HCT116 (cell line): Measurements from ENCODE around the gene ENGASE. TPM values are rescaled to one million over a fixed set of nuclear protein-coding genes. Genes with fewer than 3 reads are reported as not detected.

Experiments used
- ATAC-seq: fragments of 200-7000 bp; cut with Tn5 transposase; 2 replicates; pipeline ENCODE4 v1.9.1; 2020; ENCODE audit warnings: mild to moderate bottlenecking, moderate library complexity
- BruUV-seq: library from RNA; stranded (reverse); fragments of 400-500 nt; replicated peaks from 2 replicates; lab custom pipeline; 2021; lab: Mats Ljungman, UMichigan
- CTCF ChIA-PET: fragments of 300-600 bp; sonication (Branson Sonifier 250); formaldehyde crosslinking; loops from one replicate; lab custom pipeline; 2021; ENCODE audit warnings: antibody characterized with exemption; lab: Charles Lee
- POLR2A ChIA-PET: fragments of 300-600, 350-600 bp; sonication (Branson Sonifier 250); formaldehyde crosslinking; loops from one replicate; lab custom pipeline; 2021; ENCODE audit warnings: antibody characterized with exemption; lab: Charles Lee
- RAD21 ChIA-PET, 2 experiments: fragments of 300-600 bp; sonication (Branson Sonifier 250); formaldehyde crosslinking; loops; one replicate each; lab custom pipeline; 2023; ENCODE audit warnings: low total read pairs in 2 of 2; ENCODE audit not compliant: uncharacterized antibody in 2 of 2, unreplicated experiment in 2 of 2, low non-redundant PET in 1 of 2; lab: Charles Lee
- DNase-seq: peaks from one replicate; pipeline ENCODE4 v3.0.0-alpha.2; 2010; ENCODE audit warnings: low read depth, low spot score
- H2AFZ ChIP-seq: fragments of 200-600 bp; shearing (Covaris generic), sonication (generic); 2 replicates; pipeline ENCODE4 v1.6.1; 2017; ENCODE audit warnings: low read depth, mixed run types, mixed read lengths, antibody characterized with exemption, low read length; ENCODE audit not compliant: poor library complexity, severe bottlenecking
- H3K27ac ChIP-seq: 2 replicates; pipeline ENCODE4 v1.5.1; 2012; ENCODE audit warnings: low read depth, low read length
- H3K27me3 ChIP-seq: fragments of 200-600 bp; sonication (generic); 2 replicates; pipeline ENCODE4 v1.6.1; 2016; ENCODE audit warnings: mixed run types, low read length, mixed read lengths; ENCODE audit not compliant: insufficient read depth
- H3K36me3 ChIP-seq, 2 experiments: fragments of 200-500 bp in 1 of 2; fragments of 200-600 bp in 1 of 2; sonication (Bioruptor generic) in 1 of 2; sonication (generic) in 1 of 2; 2 replicates each; pipeline versions ENCODE4 v1.5.1 to v1.6.1; 2014 to 2016; ENCODE audit warnings: low read length in 2 of 2, inconsistent platforms in 1 of 2, mixed read lengths in 1 of 2, mixed run types in 1 of 2; ENCODE audit not compliant: insufficient read depth in 2 of 2, control insufficient read depth in 1 of 2
- H3K4me1 ChIP-seq, 2 experiments: fragments of 200-600 bp in 1 of 2; sonication (generic) in 1 of 2; 2 replicates each; pipeline versions ENCODE4 v1.5.1 to v1.6.1; 2012 to 2017; ENCODE audit warnings: low read length in 2 of 2, inconsistent platforms in 1 of 2, mild to moderate bottlenecking in 1 of 2, mixed read lengths in 1 of 2, mixed run types in 1 of 2, moderate library complexity in 1 of 2; ENCODE audit not compliant: insufficient read depth in 2 of 2, control insufficient read depth in 1 of 2
- H3K4me2 ChIP-seq: fragments of 200-600 bp; sonication (generic); 2 replicates; pipeline ENCODE4 v1.6.1; 2017; ENCODE audit warnings: mixed run types, low read length, mixed read lengths
- H3K4me3 ChIP-seq, 2 experiments: fragments of 200-600 bp in 1 of 2; sonication (generic) in 1 of 2; replicated peaks in 1 of 2; 2 replicates each; pipeline ENCODE4 v1.5.1; 2011 to 2016; ENCODE audit warnings: low read length in 2 of 2, control low read depth in 1 of 2, low read depth in 1 of 2, mild to moderate bottlenecking in 1 of 2, mixed read lengths in 1 of 2, mixed run types in 1 of 2
- H3K79me2 ChIP-seq: fragments of 200-600 bp; sonication (generic); 2 replicates; pipeline ENCODE4 v1.6.1; 2017; ENCODE audit warnings: mild to moderate bottlenecking, mixed run types, low read length, moderate library complexity, mixed read lengths; ENCODE audit not compliant: insufficient read depth
- H3K9ac ChIP-seq: fragments of 200-600 bp; sonication (generic); 2 replicates; pipeline ENCODE4 v1.6.1; 2016; ENCODE audit warnings: low read length, mixed read lengths
- H3K9me2 ChIP-seq: fragments of 200-600 bp; sonication (generic), shearing (Covaris generic); 2 replicates; pipeline ENCODE4 v1.6.1; 2017; ENCODE audit warnings: mixed run types, mild to moderate bottlenecking, moderate library complexity; ENCODE audit not compliant: insufficient read depth
- H3K9me3 ChIP-seq, 2 experiments: fragments of 200-500 bp in 1 of 2; fragments of 200-600 bp in 1 of 2; sonication (Bioruptor generic) in 1 of 2; sonication (generic) in 1 of 2; 2 replicates each; pipeline ENCODE4 v1.6.1; 2014 to 2017; ENCODE audit warnings: low read length in 2 of 2, mixed read lengths in 2 of 2, inconsistent platforms in 1 of 2, low read depth in 1 of 2, mild to moderate bottlenecking in 1 of 2, mixed run types in 1 of 2, moderate library complexity in 1 of 2; ENCODE audit not compliant: control insufficient read depth in 1 of 2, insufficient read depth in 1 of 2
- H4K20me1 ChIP-seq: fragments of 200-600 bp; sonication (generic), shearing (Covaris generic); 2 replicates; pipeline ENCODE4 v1.6.1; 2017; ENCODE audit warnings: mixed run types, mild to moderate bottlenecking, moderate library complexity; ENCODE audit not compliant: insufficient read depth
- CBX3 ChIP-seq: IDR thresholded peaks from 2 replicates; pipeline ENCODE4 v1.6.1; 2012; ENCODE audit warnings: low read depth
- CEBPB ChIP-seq: IDR thresholded peaks from 2 replicates; pipeline ENCODE4 v1.6.1; 2012; ENCODE audit warnings: low read depth
- FOSL1 ChIP-seq: IDR thresholded peaks from 2 replicates; pipeline ENCODE4 v1.6.1; 2012; ENCODE audit warnings: low read depth
- JUND ChIP-seq: IDR thresholded peaks from 2 replicates; pipeline ENCODE4 v1.6.1; 2012
- RAD21 ChIP-seq: IDR thresholded peaks from 2 replicates; pipeline ENCODE4 v1.6.1; 2012; ENCODE audit warnings: low read depth, mild to moderate bottlenecking
- REST ChIP-seq: IDR thresholded peaks from 2 replicates; pipeline ENCODE4 v1.6.1; 2012; ENCODE audit warnings: low read depth
- SP1 ChIP-seq: IDR thresholded peaks from 2 replicates; pipeline ENCODE4 v1.6.1; 2012; ENCODE audit warnings: low read depth
- SRF ChIP-seq: IDR thresholded peaks from 2 replicates; pipeline ENCODE4 v1.6.1; 2012; ENCODE audit warnings: low read depth
- ZNF274 ChIP-seq: fragments of 200-500 bp; sonication (Bioruptor generic); IDR thresholded peaks from 2 replicates; pipeline ENCODE4 v1.6.1; 2014; ENCODE audit warnings: mild to moderate bottlenecking, low read depth, low read length, inconsistent platforms
- intact Hi-C: fragments of 100-400 bp; cut with micrococcal nuclease; formaldehyde crosslinking; loops from 2 replicates; pipeline ENCODE4 v1.10.0; 2022
- total RNA-seq: library from RNA; stranded (reverse); gene quantifications from one replicate; pipeline ENCODE4 v1.2.1, GENCODE V29; 2021; ENCODE audit not compliant: unreplicated experiment
- TF ChIP-seq, protein P1 (sequence below): IDR thresholded peaks from 2 replicates; pipeline ENCODE4 v1.6.1; 2011; ENCODE audit warnings: mild to moderate bottlenecking, low read length, moderate library complexity; ENCODE audit not compliant: insufficient replicate concordance; ENCODE audit errors: extremely low read depth
- TF ChIP-seq, protein P2 (sequence below), 3 experiments: fragments of 200-600 bp in 1 of 3; sonication (generic) in 1 of 3; IDR thresholded peaks in 2 of 3; conservative IDR thresholded peaks in 1 of 3; 2 replicates each; pipeline ENCODE4 v1.5.1; 2012 to 2017; ENCODE audit warnings: low read depth in 2 of 3, low read length in 2 of 3, antibody characterized with exemption in 1 of 3, borderline replicate concordance in 1 of 3, control low read depth in 1 of 3, mild to moderate bottlenecking in 1 of 3, mixed read lengths in 1 of 3, mixed run types in 1 of 3, moderate library complexity in 1 of 3; ENCODE audit not compliant: insufficient read depth in 1 of 3

ENGASE gene
- total RNA-seq, 1 experiment from 2014 or later = 54.2 TPM

DNA sequence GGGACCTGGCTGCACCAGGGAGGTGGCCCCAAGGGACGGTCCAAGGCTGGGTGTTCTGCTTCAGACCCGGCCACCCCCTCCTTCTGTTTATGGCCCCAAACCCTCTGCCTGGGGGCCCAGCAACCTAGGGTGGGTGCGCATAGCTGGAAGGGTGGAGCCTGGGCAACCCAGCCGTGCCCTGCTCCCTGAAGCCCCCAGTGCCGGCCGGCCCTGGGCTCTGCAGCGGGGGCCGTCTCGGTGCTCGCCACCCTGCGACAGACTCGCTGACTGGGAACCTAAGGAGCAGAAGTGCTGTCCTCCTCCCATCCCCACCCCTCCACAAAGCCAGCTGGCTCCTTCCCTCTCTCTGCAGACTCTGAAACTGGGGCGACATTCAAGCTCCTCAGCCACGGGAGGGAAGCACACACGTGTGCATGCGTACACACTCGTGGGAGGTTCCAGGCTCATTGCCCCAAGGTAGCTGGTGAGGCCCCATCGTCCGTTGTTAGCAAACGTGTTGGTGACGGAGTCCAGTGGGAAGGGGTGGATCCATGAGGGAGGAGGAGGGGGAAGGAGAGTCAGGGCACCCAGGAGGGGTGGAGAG is 43.4 kb downstream of the ENGASE start (continued):
- TF ChIP-seq REST (no peak), RAD21 (no peak), ZNF274 (no peak), CEBPB (no peak), SP1 (no peak)
- TF ChIP-seq, protein P1, sequence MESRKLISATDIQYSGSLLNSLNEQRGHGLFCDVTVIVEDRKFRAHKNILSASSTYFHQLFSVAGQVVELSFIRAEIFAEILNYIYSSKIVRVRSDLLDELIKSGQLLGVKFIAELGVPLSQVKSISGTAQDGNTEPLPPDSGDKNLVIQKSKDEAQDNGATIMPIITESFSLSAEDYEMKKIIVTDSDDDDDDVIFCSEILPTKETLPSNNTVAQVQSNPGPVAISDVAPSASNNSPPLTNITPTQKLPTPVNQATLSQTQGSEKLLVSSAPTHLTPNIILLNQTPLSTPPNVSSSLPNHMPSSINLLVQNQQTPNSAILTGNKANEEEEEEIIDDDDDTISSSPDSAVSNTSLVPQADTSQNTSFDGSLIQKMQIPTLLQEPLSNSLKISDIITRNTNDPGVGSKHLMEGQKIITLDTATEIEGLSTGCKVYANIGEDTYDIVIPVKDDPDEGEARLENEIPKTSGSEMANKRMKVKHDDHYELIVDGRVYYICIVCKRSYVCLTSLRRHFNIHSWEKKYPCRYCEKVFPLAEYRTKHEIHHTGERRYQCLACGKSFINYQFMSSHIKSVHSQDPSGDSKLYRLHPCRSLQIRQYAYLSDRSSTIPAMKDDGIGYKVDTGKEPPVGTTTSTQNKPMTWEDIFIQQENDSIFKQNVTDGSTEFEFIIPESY = no peak

GRCh38 chr17:79118924-79119323 is 44.3 kb downstream of the ENGASE start:
- H2AFZ ChIP-seq = no peak overlapping the region
- ATAC-seq (no peak), DNase-seq (no peak)
- RAD21 ChIA-PET = no interaction called here
- no peaks in the 10 kb centered on the region for H3K79me2 ChIP-seq
- TF ChIP-seq ZNF274 (no peak), FOSL1 (no peak), JUND (no peak), SRF (no peak), CBX3 (no peak)
- TF ChIP-seq, protein P2, sequence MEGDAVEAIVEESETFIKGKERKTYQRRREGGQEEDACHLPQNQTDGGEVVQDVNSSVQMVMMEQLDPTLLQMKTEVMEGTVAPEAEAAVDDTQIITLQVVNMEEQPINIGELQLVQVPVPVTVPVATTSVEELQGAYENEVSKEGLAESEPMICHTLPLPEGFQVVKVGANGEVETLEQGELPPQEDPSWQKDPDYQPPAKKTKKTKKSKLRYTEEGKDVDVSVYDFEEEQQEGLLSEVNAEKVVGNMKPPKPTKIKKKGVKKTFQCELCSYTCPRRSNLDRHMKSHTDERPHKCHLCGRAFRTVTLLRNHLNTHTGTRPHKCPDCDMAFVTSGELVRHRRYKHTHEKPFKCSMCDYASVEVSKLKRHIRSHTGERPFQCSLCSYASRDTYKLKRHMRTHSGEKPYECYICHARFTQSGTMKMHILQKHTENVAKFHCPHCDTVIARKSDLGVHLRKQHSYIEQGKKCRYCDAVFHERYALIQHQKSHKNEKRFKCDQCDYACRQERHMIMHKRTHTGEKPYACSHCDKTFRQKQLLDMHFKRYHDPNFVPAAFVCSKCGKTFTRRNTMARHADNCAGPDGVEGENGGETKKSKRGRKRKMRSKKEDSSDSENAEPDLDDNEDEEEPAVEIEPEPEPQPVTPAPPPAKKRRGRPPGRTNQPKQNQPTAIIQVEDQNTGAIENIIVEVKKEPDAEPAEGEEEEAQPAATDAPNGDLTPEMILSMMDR (IDR thresholded peaks at IDR 0.05 in 2 of 3, conservative IDR thresholded peaks at IDR 0.05 in 1 of 3; ENCODE audit: borderline replicate concordance in 1 of 3, insufficient read depth in 1 of 3, low read depth in 2 of 3, low read length in 2 of 3) = no peak
- no peak overlapping the region for H3K27ac ChIP-seq
- peaks cover 32% of the 10 kb centered on the region for H3K27me3 ChIP-seq
- H3K4me2 ChIP-seq = no peak overlapping the region
- H3K4me3 ChIP-seq = no peak overlapping the region
- intact Hi-C loops = no loop called here
- peaks cover 11 to 14% of the 10 kb centered on the region in 2 experiments for H3K4me1 ChIP-seq
- no TSS peak for BruUV-seq
- CTCF ChIA-PET = interaction anchor here (0.6 kb wide), 1 partner anchor 28 kb away, joined by 3 read pairs; no protein-coding TSS in a partner anchor
- H3K9ac ChIP-seq = no peak overlapping the region
- no peaks in the 10 kb centered on the region for H4K20me1 ChIP-seq
- no peaks in the 10 kb centered on the region for H3K9me3 ChIP-seq
- no peaks in the 10 kb centered on the region for H3K36me3 ChIP-seq
- H3K9me2 ChIP-seq = no peaks in the 10 kb centered on the region
- POLR2A ChIA-PET = no interaction called here
